B cell (primary cell): Measurements from ENCODE around the gene ENO2.

Experiments
- EZH2 ChIP-seq: IDR thresholded peaks from 2 replicates; pipeline ENCODE4 v1.6.1; 2012; ENCODE audit warnings: borderline replicate concordance, low read depth, mild to moderate bottlenecking, moderate library complexity, low read length; ENCODE audit not compliant: insufficient read depth, poor library complexity, severe bottlenecking
- TF ChIP-seq, protein P1 (sequence below): fragments of 200-600 bp; IDR thresholded peaks from one replicate; pipeline ENCODE4 v1.8.0; 2022; ENCODE audit warnings: antibody characterized with exemption, mild to moderate bottlenecking

DNA sequence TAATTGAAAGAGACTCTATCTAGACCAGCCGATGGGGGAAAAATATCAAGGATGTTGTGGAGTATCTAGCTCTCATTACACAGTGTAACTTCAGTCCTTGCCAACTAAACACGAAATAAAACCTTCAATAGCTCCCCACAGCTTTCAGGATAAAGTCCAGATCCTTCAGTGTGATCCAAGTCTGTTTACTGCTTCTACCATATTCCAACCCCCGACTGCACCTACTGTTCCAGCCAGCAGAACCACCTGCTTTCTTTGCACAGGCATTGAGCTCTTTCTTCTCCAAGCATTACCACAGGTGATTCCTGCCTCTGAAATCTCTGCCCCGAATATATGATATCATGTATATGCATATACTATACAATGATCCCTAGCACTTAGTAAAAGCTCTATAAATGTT is 11.9 kb upstream of the ENO2 start:
- TF ChIP-seq, protein P1, sequence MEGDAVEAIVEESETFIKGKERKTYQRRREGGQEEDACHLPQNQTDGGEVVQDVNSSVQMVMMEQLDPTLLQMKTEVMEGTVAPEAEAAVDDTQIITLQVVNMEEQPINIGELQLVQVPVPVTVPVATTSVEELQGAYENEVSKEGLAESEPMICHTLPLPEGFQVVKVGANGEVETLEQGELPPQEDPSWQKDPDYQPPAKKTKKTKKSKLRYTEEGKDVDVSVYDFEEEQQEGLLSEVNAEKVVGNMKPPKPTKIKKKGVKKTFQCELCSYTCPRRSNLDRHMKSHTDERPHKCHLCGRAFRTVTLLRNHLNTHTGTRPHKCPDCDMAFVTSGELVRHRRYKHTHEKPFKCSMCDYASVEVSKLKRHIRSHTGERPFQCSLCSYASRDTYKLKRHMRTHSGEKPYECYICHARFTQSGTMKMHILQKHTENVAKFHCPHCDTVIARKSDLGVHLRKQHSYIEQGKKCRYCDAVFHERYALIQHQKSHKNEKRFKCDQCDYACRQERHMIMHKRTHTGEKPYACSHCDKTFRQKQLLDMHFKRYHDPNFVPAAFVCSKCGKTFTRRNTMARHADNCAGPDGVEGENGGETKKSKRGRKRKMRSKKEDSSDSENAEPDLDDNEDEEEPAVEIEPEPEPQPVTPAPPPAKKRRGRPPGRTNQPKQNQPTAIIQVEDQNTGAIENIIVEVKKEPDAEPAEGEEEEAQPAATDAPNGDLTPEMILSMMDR: no peak
- TF ChIP-seq EZH2: no peak
